A549 (cell line): ENCODE results near the gene MINPP1. TPM values are rescaled to one million over a fixed set of nuclear protein-coding genes. Genes with fewer than 3 reads are reported as not detected.

Experiments
- ATAC-seq, 2 experiments: fragments of 200-7000 bp in 1 of 2; fragments of >200 bp in 1 of 2; cut with Nextera tagmentation in 1 of 2; cut with Tn5 transposase in 1 of 2; 3 replicates each; pipeline versions ENCODE4 v1.8.0 to v1.9.1; 2018 to 2020; ENCODE audit warnings: mild to moderate bottlenecking in 1 of 2, moderate library complexity in 1 of 2
- CTCF ChIA-PET: fragments of 300-600 bp; sonication (Branson Sonifier 250); formaldehyde crosslinking; extraction: SDS; loops from one replicate; lab custom pipeline; 2021; ENCODE audit warnings: antibody characterized with exemption, inconsistent platforms; lab: Yijun Ruan, JAX
- POLR2A ChIA-PET: fragments of 350-600 bp; formaldehyde crosslinking; extraction: SDS; loops from one replicate; lab custom pipeline; 2021; ENCODE audit warnings: antibody characterized with exemption, inconsistent platforms; lab: Yijun Ruan, JAX
- DNase-seq, 2 experiments: peaks; one replicate each; pipeline versions ENCODE4 v3.0.0 to v3.0.0-alpha.2; 2011 to 2016; ENCODE audit warnings: low read depth in 1 of 2, low spot score in 1 of 2
- FAIRE-seq: peaks from 2 replicates; lab custom pipeline; 2011; peaks lifted over from hg19 to GRCh38; lab: Jason Lieb, UNC
- H3K27ac ChIP-seq, 2 experiments: fragments of >200 bp; sonication (Bioruptor Twin); formaldehyde crosslinking; 3 replicates each; pipeline ENCODE4 v1.5.1; 2016 to 2017
- H3K4me1 ChIP-seq: fragments of >200 bp; sonication (Bioruptor Twin); formaldehyde crosslinking; 3 replicates; pipeline ENCODE4 v1.6.1; 2016
- H3K4me2 ChIP-seq: fragments of >200 bp; sonication (Bioruptor Twin); formaldehyde crosslinking; 3 replicates; pipeline ENCODE4 v1.6.1; 2016
- H3K4me3 ChIP-seq: fragments of >200 bp; sonication (Bioruptor Twin); formaldehyde crosslinking; 3 replicates; pipeline ENCODE4 v1.5.1; 2016
- H3K9me3 ChIP-seq: fragments of >200 bp; sonication (Bioruptor Twin); formaldehyde crosslinking; 3 replicates; pipeline ENCODE4 v1.6.1; 2016
- CBX2 ChIP-seq: fragments of 200-600 bp; sonication (generic); IDR thresholded peaks from 2 replicates; pipeline ENCODE4 v1.6.1; 2016; ENCODE audit warnings: low read depth, mild to moderate bottlenecking, borderline replicate concordance
- CBX8 ChIP-seq: fragments of 200-600 bp; sonication (generic); IDR thresholded peaks from 2 replicates; pipeline ENCODE4 v1.6.1; 2016
- ESRRA ChIP-seq: fragments of 150-350 bp; IDR thresholded peaks from 2 replicates; pipeline ENCODE4 v1.6.1; 2014; ENCODE audit warnings: mild to moderate bottlenecking, low read length, borderline replicate concordance
- FOSB ChIP-seq: fragments of 250-450 bp; sonication (Bioruptor Pico); IDR thresholded peaks from 2 replicates; pipeline ENCODE4 v1.5.0; 2020; ENCODE audit warnings: mild to moderate bottlenecking, moderate library complexity
- HDAC2 ChIP-seq: fragments of 200-600 bp; sonication (generic); IDR thresholded peaks from 2 replicates; pipeline ENCODE4 v1.6.1; 2016
- HOXA7 ChIP-seq: fragments of 250-450 bp; sonication (Bioruptor Pico); IDR thresholded peaks from 2 replicates; pipeline ENCODE4 v1.5.0; 2020; ENCODE audit warnings: mild to moderate bottlenecking, moderate library complexity
- HOXB5 ChIP-seq: fragments of 250-450 bp; sonication (Bioruptor Pico); IDR thresholded peaks from 2 replicates; pipeline ENCODE4 v1.5.0; 2020; ENCODE audit warnings: mild to moderate bottlenecking, moderate library complexity
- JUNB ChIP-seq: fragments of >200 bp; sonication (Bioruptor Twin); formaldehyde crosslinking; IDR thresholded peaks from 2 replicates; pipeline ENCODE4 v1.6.1; 2016
- KDM1A ChIP-seq: fragments of 200-600 bp; sonication (generic); IDR thresholded peaks from 2 replicates; pipeline ENCODE4 v1.6.1; 2016; ENCODE audit warnings: low read depth, mild to moderate bottlenecking
- KDM5A ChIP-seq: fragments of 200-600 bp; sonication (generic); IDR thresholded peaks from 2 replicates; pipeline ENCODE4 v1.6.1; 2016; ENCODE audit warnings: antibody characterized with exemption, mild to moderate bottlenecking
- MAFK ChIP-seq: fragments of 450-650 bp; IDR thresholded peaks from 2 replicates; pipeline ENCODE4 v1.6.1; 2014; ENCODE audit not compliant: partially characterized antibody
- MAZ ChIP-seq: fragments of 150-350 bp; IDR thresholded peaks from 2 replicates; pipeline ENCODE4 v1.6.1; 2014; ENCODE audit warnings: antibody characterized with exemption, low read depth, low read length, borderline replicate concordance
- MYC ChIP-seq: IDR thresholded peaks from 2 replicates; pipeline ENCODE4 v1.6.1; 2012; ENCODE audit warnings: mild to moderate bottlenecking, inconsistent platforms, low read length, improper control_type of control experiment, borderline replicate concordance
- PHF8 ChIP-seq: fragments of 200-600 bp; sonication (generic); IDR thresholded peaks from 2 replicates; pipeline ENCODE4 v1.6.1; 2016; ENCODE audit warnings: low read depth, mild to moderate bottlenecking, antibody characterized with exemption, moderate library complexity, borderline replicate concordance
- POLR2AphosphoS2 ChIP-seq: conservative IDR thresholded peaks from 2 replicates; pipeline ENCODE4 v1.6.1; 2012; ENCODE audit warnings: low read length, improper control_type of control experiment, inconsistent platforms
- RAD21 ChIP-seq, 2 experiments: fragments of >200 bp in 1 of 2; sonication (Bioruptor Twin) in 1 of 2; formaldehyde crosslinking in 1 of 2; IDR thresholded peaks in 1 of 2; conservative IDR thresholded peaks in 1 of 2; 2 replicates in 1 of 2; 3 replicates in 1 of 2; pipeline ENCODE4 v1.6.1; 2012 to 2018; ENCODE audit warnings: inconsistent platforms in 1 of 2
- RARB ChIP-seq: fragments of 250-450 bp; sonication (Bioruptor Pico); IDR thresholded peaks from 2 replicates; pipeline ENCODE4 v1.8.0; 2021; ENCODE audit warnings: mild to moderate bottlenecking, moderate library complexity
- TFCP2L1 ChIP-seq: fragments of 250-450 bp; sonication (Bioruptor Pico); IDR thresholded peaks from 2 replicates; pipeline ENCODE4 v1.5.0; 2021; ENCODE audit warnings: mild to moderate bottlenecking
- ZSCAN20 ChIP-seq: fragments of 250-450 bp; sonication (Bioruptor Pico); IDR thresholded peaks from 2 replicates; pipeline ENCODE4 v1.8.0; 2022; ENCODE audit warnings: mild to moderate bottlenecking, moderate library complexity
- WGBS: methylation state at CpG from one replicate; pipeline ENCODE4 v1.1.6; 2017; ENCODE audit errors: missing lambda C conversion rate; 5-methylcytosine and 5-hydroxymethylcytosine counted together
- polyA plus RNA-seq, 4 experiments: library from polyadenylated mRNA; depleted of rRNA in 3 of 4; stranded (reverse); fragments of >200 nt; fragmentation: RNase III in 1 of 4; extraction: RNeasy Plus Mini Kit Qiagen cat#74134 plus additional on column Dnase treatment in 1 of 4; gene quantifications; 2 replicates in 3 of 4; 3 replicates in 1 of 4; pipeline ENCODE4 v1.2.3, GENCODE V29; 2011 to 2017
- TF ChIP-seq, protein P1 (sequence below): fragments of 250-450 bp; sonication (Bioruptor Pico); IDR thresholded peaks from 2 replicates; pipeline ENCODE4 v1.5.0; 2021; ENCODE audit warnings: mild to moderate bottlenecking, moderate library complexity, borderline replicate concordance
- TF ChIP-seq, protein P2 (sequence below): fragments of 200-600 bp; sonication (generic); IDR thresholded peaks from 2 replicates; pipeline ENCODE4 v1.6.1; 2016; ENCODE audit warnings: antibody characterized with exemption, mild to moderate bottlenecking, moderate library complexity
- TF ChIP-seq, protein P3 (sequence below): IDR thresholded peaks from 2 replicates; pipeline ENCODE4 v1.6.1; 2012; ENCODE audit warnings: low read depth, borderline replicate concordance
- TF ChIP-seq, protein P4 (sequence below): IDR thresholded peaks from 2 replicates; pipeline ENCODE4 v1.6.1; 2012

The MINPP1 gene
- polyA plus RNA-seq, 2 of the 4 experiments (the other 2 are of a cell fraction), result 28.4 to 31.4 TPM

DNA sequence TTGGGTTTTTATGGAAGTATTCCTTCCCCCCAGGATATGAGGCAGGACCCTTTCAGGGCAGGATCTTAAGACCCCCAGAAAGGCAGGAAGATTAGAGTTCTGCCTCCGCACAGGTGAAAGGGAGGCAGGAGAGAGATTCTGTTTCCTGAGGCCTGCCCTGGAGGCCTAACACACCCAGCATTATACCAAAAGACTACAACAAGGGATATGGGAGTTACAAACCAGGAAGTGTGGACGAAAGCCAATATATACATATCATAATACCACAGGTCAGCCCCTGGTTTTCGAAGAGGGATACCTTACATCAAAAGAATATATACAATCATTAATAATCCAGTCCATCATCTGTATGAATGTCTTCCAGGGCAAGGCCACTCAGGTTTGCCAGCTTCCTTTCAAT, 14.2 kb downstream of the MINPP1 start:
- Histone ChIP-seq H3K9me3 (no peaks in the 10 kb centered on the region), H3K27ac (no peak overlapping the region), H3K4me2 (no peak overlapping the region), H3K4me1 (no peaks in the 10 kb centered on the region), H3K4me3 (no peak overlapping the region)
- TF ChIP-seq POLR2AphosphoS2, result no peak
- TF ChIP-seq TFCP2L1 (CRISPR knock-in tag), result no peak
- no peak for TF ChIP-seq HDAC2
- TF ChIP-seq HOXA7 (CRISPR knock-in tag), result no peak
- TF ChIP-seq RARB (CRISPR knock-in tag), result no peak
- TF ChIP-seq PHF8, result no peak
- no peak for TF ChIP-seq KDM1A
- TF ChIP-seq MYC, result no peak
- no peak for TF ChIP-seq RAD21 (conservative IDR thresholded peaks at IDR 0.05 in 1 of 2, IDR thresholded peaks at IDR 0.05 in 1 of 2)
- no peak for TF ChIP-seq KDM5A
- TF ChIP-seq MAZ, result no peak
- no peak for TF ChIP-seq CBX2
- TF ChIP-seq, protein P1, sequence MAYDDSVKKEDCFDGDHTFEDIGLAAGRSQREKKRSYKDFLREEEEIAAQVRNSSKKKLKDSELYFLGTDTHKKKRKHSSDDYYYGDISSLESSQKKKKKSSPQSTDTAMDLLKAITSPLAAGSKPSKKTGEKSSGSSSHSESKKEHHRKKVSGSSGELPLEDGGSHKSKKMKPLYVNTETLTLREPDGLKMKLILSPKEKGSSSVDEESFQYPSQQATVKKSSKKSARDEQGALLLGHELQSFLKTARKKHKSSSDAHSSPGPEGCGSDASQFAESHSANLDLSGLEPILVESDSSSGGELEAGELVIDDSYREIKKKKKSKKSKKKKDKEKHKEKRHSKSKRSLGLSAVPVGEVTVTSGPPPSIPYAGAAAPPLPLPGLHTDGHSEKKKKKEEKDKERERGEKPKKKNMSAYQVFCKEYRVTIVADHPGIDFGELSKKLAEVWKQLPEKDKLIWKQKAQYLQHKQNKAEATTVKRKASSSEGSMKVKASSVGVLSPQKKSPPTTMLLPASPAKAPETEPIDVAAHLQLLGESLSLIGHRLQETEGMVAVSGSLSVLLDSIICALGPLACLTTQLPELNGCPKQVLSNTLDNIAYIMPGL (CRISPR knock-in tag), result no peak
- no peak for TF ChIP-seq FOSB (CRISPR knock-in tag)
- no peak for TF ChIP-seq ZSCAN20 (CRISPR knock-in tag)
- no peak for TF ChIP-seq ESRRA
- TF ChIP-seq MAFK, result no peak
- TF ChIP-seq JUNB, result no peak
- TF ChIP-seq, protein P2, sequence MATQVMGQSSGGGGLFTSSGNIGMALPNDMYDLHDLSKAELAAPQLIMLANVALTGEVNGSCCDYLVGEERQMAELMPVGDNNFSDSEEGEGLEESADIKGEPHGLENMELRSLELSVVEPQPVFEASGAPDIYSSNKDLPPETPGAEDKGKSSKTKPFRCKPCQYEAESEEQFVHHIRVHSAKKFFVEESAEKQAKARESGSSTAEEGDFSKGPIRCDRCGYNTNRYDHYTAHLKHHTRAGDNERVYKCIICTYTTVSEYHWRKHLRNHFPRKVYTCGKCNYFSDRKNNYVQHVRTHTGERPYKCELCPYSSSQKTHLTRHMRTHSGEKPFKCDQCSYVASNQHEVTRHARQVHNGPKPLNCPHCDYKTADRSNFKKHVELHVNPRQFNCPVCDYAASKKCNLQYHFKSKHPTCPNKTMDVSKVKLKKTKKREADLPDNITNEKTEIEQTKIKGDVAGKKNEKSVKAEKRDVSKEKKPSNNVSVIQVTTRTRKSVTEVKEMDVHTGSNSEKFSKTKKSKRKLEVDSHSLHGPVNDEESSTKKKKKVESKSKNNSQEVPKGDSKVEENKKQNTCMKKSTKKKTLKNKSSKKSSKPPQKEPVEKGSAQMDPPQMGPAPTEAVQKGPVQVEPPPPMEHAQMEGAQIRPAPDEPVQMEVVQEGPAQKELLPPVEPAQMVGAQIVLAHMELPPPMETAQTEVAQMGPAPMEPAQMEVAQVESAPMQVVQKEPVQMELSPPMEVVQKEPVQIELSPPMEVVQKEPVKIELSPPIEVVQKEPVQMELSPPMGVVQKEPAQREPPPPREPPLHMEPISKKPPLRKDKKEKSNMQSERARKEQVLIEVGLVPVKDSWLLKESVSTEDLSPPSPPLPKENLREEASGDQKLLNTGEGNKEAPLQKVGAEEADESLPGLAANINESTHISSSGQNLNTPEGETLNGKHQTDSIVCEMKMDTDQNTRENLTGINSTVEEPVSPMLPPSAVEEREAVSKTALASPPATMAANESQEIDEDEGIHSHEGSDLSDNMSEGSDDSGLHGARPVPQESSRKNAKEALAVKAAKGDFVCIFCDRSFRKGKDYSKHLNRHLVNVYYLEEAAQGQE, result no peak
- ChIA-PET CTCF (interaction anchor here (0.9 to 1.9 kb wide), 6 partner anchors 8 to 216 kb away, joined by 3 to 8 read pairs (median 4); partner anchors contain the start of gene MINPP1), POLR2A (interaction anchor here (0.7 kb wide), 1 partner anchor 14 kb away, joined by 3 read pairs; the partner anchor contains the start of gene MINPP1)
- no peak for DNase-seq
- FAIRE-seq, result no peak
- no peak for ATAC-seq
- WGBS, result 94% methylated on average over 3 of the region's 3 CpGs

DNA sequence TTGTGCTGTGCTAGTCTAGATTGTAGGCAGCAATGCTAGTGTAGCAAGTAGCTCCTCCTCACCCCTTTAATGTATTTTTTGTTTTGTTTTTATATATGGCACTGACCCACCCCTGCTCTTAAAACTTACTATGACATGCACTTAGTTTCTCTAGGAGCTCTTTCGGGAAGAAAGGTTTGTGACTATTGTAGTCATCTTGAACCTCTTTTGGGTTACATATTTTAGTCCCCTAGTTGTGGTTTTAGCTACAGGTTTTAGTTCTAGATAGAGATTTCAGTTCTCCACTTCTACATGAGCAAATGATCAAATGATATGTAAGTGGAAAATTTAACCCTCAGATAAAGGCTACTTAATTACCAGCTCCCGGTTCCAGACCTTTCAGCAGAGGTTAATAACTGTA, 14.9 kb downstream of the MINPP1 start:
- TF ChIP-seq HOXB5 (no peak), KDM1A (no peak), CBX8 (no peak)
- TF ChIP-seq, protein P3, sequence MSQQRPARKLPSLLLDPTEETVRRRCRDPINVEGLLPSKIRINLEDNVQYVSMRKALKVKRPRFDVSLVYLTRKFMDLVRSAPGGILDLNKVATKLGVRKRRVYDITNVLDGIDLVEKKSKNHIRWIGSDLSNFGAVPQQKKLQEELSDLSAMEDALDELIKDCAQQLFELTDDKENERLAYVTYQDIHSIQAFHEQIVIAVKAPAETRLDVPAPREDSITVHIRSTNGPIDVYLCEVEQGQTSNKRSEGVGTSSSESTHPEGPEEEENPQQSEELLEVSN, result no peak
- TF ChIP-seq, protein P4, sequence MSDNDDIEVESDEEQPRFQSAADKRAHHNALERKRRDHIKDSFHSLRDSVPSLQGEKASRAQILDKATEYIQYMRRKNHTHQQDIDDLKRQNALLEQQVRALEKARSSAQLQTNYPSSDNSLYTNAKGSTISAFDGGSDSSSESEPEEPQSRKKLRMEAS, result no peak
- TF ChIP-seq, all 56 proteins: peak for 0
- no peak for FAIRE-seq
- WGBS, result 97% methylated on average over 2 of the region's 2 CpGs

More for the DNA sequence above, 14.9 kb downstream of the MINPP1 start:
- DNase-seq (no peak), ATAC-seq (no peak)
- Histone ChIP-seq H3K27ac (no peak overlapping the region), H3K4me1 (no peaks in the 10 kb centered on the region), H3K4me3 (no peak overlapping the region), H3K9me3 (no peaks in the 10 kb centered on the region), H3K4me2 (no peak overlapping the region)
- CTCF ChIA-PET, result interaction anchor here (1.4 to 1.9 kb wide), 3 partner anchors 13 to 215 kb away, joined by 4 to 6 read pairs (median 4); no protein-coding TSS in a partner anchor
- POLR2A ChIA-PET, result no interaction called here
